Thoracic aorta (tissue), 2 donors: Measurements from ENCODE around the gene IGF1R. TPM values are rescaled to one million over a fixed set of nuclear protein-coding genes. Genes with fewer than 3 reads are reported as not detected.

Source experiments
- ATAC-seq: fragments of 150-250 bp; one replicate; pipeline ENCODE4 v1.8.0; 2017; ENCODE audit warnings: low read depth; ENCODE audit not compliant: insufficient number of reproducible peaks, low FRiP score
- DNase-seq: peaks from one replicate; pipeline ENCODE4 v3.0.0-alpha.2; 2020; ENCODE audit warnings: low spot score
- H3K27ac ChIP-seq, 2 donors: fragments of 200-600 bp; sonication (generic); 1 replicate in 1 of 2; 2 replicates in 1 of 2; pipeline ENCODE4 v1.5.1; 2016; ENCODE audit warnings: mild to moderate bottlenecking in 2 of 2, moderate library complexity in 2 of 2
- H3K27me3 ChIP-seq: fragments of 200-600 bp; sonication (generic); replicated peaks from 2 replicates; pipeline ENCODE4 v1.6.0; 2016; ENCODE audit warnings: mild to moderate bottlenecking; ENCODE audit not compliant: insufficient read depth
- H3K36me3 ChIP-seq: fragments of 200-600 bp; sonication (generic); one replicate; pipeline ENCODE4 v1.5.1; 2016
- H3K4me1 ChIP-seq, 2 donors: fragments of 200-600 bp; sonication (generic); 1 replicate in 1 of 2; 2 replicates in 1 of 2; pipeline versions ENCODE4 v1.5.1 to v1.6.0; 2016; ENCODE audit warnings: low read depth in 2 of 2, mild to moderate bottlenecking in 1 of 2; ENCODE audit not compliant: control insufficient read depth in 1 of 2
- H3K4me3 ChIP-seq: fragments of 200-600 bp; sonication (generic); 2 replicates; pipeline ENCODE4 v1.5.1; 2016; ENCODE audit warnings: mild to moderate bottlenecking
- H3K9me3 ChIP-seq: fragments of 200-600 bp; sonication (generic); 2 replicates; pipeline ENCODE4 v1.5.1; 2016
- total RNA-seq, 2 donors: library from RNA; depleted of rRNA; stranded (reverse); fragments of >200 nt; gene quantifications; one replicate each; pipeline versions ENCODE4 v1.1.0 to v1.2.3, GENCODE V29; 2016
- TF ChIP-seq, protein P1 (sequence below): fragments of 200-600 bp; sonication (generic); IDR thresholded peaks from one replicate; pipeline ENCODE4 v1.5.1; 2019; ENCODE audit warnings: antibody characterized with exemption

The IGF1R gene
- total RNA-seq, 2 donors from 2014 or later: 127 to 159 TPM

DNA sequence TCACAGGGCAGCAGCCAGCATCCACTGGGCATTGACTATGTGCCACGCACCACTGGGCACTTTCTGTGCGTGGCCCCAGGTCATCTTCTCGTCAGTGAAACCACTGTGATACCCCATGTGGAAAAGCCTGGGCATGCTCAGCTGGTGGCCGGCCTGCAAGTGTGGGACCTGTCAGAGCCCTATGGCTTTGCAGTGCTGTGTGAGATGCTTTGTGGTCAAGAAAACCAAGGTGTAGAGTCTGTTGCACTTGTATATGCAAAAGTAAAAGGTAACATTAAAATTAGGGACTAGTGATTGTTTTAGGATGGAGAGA lies 289.7 kb downstream of the IGF1R start:
- Histone ChIP-seq H3K27ac (no peak overlapping the region), H3K4me1 (peaks cover 0 to 16% of the 10 kb centered on the region in 2 donors), H3K9me3 (no peaks in the 10 kb centered on the region), H3K36me3 (peaks cover 34% of the 10 kb centered on the region), H3K4me3 (no peak overlapping the region), H3K27me3 (no peaks in the 10 kb centered on the region)
- ATAC-seq: no peak
- DNase-seq: no peak
- TF ChIP-seq, protein P1, sequence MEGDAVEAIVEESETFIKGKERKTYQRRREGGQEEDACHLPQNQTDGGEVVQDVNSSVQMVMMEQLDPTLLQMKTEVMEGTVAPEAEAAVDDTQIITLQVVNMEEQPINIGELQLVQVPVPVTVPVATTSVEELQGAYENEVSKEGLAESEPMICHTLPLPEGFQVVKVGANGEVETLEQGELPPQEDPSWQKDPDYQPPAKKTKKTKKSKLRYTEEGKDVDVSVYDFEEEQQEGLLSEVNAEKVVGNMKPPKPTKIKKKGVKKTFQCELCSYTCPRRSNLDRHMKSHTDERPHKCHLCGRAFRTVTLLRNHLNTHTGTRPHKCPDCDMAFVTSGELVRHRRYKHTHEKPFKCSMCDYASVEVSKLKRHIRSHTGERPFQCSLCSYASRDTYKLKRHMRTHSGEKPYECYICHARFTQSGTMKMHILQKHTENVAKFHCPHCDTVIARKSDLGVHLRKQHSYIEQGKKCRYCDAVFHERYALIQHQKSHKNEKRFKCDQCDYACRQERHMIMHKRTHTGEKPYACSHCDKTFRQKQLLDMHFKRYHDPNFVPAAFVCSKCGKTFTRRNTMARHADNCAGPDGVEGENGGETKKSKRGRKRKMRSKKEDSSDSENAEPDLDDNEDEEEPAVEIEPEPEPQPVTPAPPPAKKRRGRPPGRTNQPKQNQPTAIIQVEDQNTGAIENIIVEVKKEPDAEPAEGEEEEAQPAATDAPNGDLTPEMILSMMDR: no peak

DNA sequence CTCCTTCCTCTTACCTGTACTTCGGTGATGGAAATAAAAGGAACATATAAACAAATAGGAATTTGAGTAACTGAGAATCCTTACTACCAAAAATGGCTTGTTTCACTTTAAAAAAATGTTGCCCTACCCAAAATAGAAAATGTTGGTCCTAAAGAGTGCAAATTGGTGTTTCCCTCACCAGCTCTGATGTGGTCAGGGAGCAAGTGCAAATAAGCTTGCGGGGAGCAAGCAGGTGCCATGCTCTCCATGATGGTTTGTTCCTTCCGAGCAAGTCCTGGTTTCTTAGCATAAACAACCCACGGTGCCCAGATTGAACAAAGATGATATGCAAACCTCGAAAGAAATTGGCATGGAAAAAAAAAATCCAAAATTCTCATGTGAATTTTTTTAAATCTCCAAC lies 290.5 kb downstream of the IGF1R start:
- no peaks in the 10 kb centered on the region for H3K27me3 ChIP-seq
- DNase-seq (no peak), ATAC-seq (no peak)
- H3K27ac ChIP-seq: no peak overlapping the region
- TF ChIP-seq, protein P1: no peak
- H3K9me3 ChIP-seq: no peaks in the 10 kb centered on the region
- no peak overlapping the region for H3K4me3 ChIP-seq
- peaks cover 0 to 24% of the 10 kb centered on the region in 2 donors for H3K4me1 ChIP-seq
- H3K36me3 ChIP-seq: peaks cover 33% of the 10 kb centered on the region

DNA sequence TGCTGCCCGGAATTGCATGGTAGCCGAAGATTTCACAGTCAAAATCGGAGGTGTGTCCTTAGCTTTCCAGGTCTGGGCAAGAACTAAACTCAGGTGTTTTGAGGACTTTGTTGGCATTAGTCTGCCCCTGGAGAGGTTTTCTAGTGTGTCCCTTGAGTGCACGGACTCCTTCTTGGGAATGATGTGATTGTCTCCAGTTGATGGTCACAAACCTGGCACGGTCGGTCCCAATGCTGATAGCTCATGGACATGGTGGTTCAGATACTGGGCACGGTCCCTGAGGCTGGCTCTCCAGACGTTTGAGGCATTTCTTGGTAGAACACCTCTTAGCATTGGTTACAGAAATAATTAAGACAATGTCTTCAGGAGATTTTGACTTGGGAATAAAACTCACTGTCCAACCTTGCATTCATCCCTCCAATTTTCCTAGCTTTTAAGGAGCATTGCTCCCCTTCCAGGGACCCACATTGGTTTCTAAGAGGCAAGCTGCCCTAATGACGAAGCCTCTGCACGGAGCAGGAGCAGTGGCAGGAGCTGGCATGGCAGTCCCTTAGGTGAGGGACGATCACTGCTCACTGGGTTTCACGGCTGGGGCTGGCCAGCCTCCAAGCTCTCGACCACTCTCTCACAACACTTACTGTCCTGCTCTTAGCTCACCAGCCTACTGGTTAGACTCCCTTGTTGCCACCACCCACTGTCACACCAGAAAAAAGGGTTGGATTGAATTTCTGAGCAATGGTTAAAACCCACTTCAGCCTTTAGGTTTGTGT lies 291.2 kb downstream of the IGF1R start:
- DNase-seq (no peak), ATAC-seq (no peak)
- Histone ChIP-seq H3K36me3 (peaks cover 32% of the 10 kb centered on the region), H3K4me1 (peaks cover 0 to 29% of the 10 kb centered on the region in 2 donors), H3K4me3 (no peak overlapping the region), H3K9me3 (no peaks in the 10 kb centered on the region), H3K27me3 (no peaks in the 10 kb centered on the region), H3K27ac (no peak overlapping the region)
- TF ChIP-seq, protein P1: no peak

DNA sequence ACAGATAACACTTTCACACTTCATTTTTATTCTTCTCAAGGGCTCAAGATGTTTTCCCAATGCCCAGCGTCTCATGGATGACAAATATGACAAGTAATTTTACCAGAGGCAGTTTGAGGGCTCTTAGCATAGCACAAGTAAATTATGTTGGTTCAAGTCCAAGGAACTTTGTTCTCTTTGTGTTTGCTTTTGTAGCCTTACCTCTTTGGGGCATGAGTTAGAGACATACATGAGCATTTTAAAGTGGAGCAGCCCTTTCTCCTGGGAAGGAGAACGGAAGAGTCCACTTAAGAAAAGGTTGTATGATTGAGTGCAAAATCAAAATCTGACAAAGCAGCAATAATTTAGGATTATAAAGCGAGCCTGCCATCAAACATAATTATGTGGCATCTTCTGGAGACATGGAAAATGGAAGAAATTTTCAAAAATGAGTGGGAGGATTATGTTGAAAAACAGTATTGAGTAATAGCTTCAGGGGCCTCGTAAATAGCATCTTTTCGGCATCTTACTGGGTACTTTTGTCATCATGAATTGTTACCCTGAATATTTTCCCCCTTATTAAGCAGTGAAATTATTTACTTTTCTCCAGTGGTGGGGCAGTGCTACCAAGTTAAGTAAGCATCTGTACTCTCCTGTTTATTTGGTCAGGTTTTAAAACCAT lies 293.4 kb downstream of the IGF1R start:
- TF ChIP-seq, protein P1: no peak
- ATAC-seq: no peak
- DNase-seq: no peak
- H3K9me3 ChIP-seq: no peaks in the 10 kb centered on the region
- no peak overlapping the region for H3K4me3 ChIP-seq
- H3K27me3 ChIP-seq: no peaks in the 10 kb centered on the region
- peaks cover 7 to 46% of the 10 kb centered on the region in 2 donors for H3K4me1 ChIP-seq
- peaks cover 32% of the 10 kb centered on the region for H3K36me3 ChIP-seq
- no peak overlapping the region for H3K27ac ChIP-seq

DNA sequence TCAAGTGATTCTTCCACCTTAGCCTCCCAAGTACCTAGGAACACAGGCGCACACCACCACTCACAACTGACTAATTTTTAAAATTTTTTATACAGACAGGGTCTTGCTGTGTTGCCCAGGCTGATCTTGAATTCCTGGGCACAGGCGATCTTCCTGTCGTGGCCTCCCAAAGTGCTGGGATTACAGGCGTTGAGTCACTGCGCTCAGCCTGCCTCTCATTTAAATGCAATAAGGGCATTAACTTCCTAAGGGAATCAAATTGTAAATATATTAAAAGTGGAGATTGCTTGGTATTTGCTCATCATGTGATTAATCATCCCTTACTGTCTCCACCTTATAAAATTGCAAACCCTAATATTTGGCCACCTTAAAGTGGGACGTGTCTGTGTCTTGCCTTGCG lies 294.1 kb downstream of the IGF1R start:
- no peaks in the 10 kb centered on the region for H3K9me3 ChIP-seq
- H3K4me1 ChIP-seq: peaks cover 12 to 53% of the 10 kb centered on the region in 2 donors
- H3K36me3 ChIP-seq: peaks cover 28% of the 10 kb centered on the region
- H3K27me3 ChIP-seq: no peaks in the 10 kb centered on the region
- TF ChIP-seq, protein P1: no peak
- peak overlapping the region in 1 of 2 donors; percentile 89 for H3K27ac ChIP-seq
- ATAC-seq (no peak), DNase-seq (no peak)
- no peak overlapping the region for H3K4me3 ChIP-seq
